ENCODE measurements around the gene VOPP1.

Gene VOPP1

DNA sequence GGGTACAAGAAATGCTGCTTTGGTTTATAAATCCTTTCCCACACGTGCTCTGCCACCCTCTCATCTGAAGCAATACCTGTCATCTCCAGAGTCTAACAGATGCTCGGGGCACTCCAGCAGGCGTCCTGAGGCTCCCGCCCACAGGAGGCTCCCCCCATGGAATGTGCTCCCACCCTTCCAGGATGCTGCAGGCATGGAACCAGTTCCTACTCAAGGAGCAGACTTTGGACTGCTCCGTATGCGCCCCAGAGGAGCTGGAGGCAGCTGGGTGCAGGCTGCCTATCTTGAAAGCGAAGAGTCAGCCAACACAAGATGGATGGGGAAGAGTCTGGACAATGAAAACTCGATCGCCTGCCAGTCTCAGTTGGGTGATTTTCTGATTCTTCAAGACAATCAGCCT is 75.4 kb downstream of the VOPP1 start:
- peaks cover 6 to 21% (median 13%) of the 10 kb centered on the region in 4 experiments for H3K36me3 ChIP-seq (ENCODE audit: control insufficient read depth in 4 of 4, insufficient read depth in 4 of 4, low read length in 3 of 4)
- DNase-seq, result no peak
- CTCF ChIA-PET, result no interaction called here
- POLR2A ChIA-PET, result no interaction called here
- H3K27ac ChIP-seq (ENCODE audit: insufficient read depth in 1 of 2, low read depth in 1 of 2, low read length in 2 of 2, poor library complexity in 1 of 2, severe bottlenecking in 2 of 2), result no peak overlapping the region
- H3K27me3 ChIP-seq (replicated peaks in 2 of 5; ENCODE audit: control insufficient read depth in 4 of 5, insufficient read depth in 5 of 5, low read length in 4 of 5), result no peaks in the 10 kb centered on the region
- no peak overlapping the region for H3K4me3 ChIP-seq (ENCODE audit: control insufficient read depth in 1 of 7, extremely low read depth in 1 of 7, insufficient read depth in 4 of 7, low read depth in 2 of 7, low read length in 6 of 7)
- H3K9me3 ChIP-seq (ENCODE audit: control extremely low read depth in 1 of 5, control insufficient read depth in 4 of 5, insufficient read depth in 2 of 5, low read depth in 1 of 5, low read length in 4 of 5), result no peaks in the 10 kb centered on the region
- WGBS (ENCODE audit: insufficient coverage), result 97% methylated on average over 9 of the region's 9 CpGs
- H3K4me1 ChIP-seq (ENCODE audit: control extremely low read depth in 1 of 4, control insufficient read depth in 4 of 4, insufficient read depth in 4 of 4, low read length in 3 of 4), result no peaks in the 10 kb centered on the region

DNA sequence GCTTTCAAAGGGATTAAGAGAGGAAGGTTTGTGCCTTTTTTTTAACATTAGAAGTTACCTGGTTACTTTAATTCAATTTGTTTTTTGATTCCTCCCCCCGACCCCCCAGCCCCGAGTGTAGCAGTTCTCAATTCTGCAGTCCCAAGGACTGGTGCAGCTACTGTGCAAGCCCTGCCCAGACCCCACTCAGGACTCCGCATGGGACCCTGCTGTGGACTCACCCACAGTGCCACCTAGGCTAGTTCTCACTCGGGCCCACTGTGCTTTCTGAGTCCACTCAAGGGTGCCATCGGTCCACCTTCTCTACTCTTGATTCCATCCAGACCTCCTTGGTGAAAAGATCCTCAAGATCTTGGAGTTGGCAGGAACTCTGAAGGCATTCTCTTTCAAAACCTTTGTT is 77.4 kb downstream of the VOPP1 start:
- WGBS (ENCODE audit: insufficient coverage), result 94% methylated on average over 5 of the region's 5 CpGs

DNA sequence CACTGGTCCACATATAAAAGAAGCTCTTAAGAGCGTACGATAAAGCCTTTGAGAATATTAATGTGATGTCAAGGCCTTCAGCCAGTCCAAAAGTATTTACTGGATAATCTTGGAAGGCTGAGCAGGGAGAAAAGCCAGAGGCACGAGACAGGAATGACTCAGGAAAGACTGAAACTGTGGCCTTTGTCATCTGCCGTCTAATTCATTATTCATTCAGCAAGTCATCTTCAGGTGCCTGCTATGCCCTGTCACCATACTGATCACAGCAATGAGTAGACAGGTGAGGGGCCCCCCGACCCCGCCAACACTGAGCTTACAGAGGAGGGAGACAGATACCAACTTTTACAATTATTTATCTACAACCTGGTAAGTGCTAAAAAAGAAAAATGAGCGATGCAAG is 78.9 kb downstream of the VOPP1 start:
- Histone ChIP-seq H3K27ac (ENCODE audit: insufficient read depth in 1 of 2, low read depth in 1 of 2, low read length in 2 of 2, poor library complexity in 1 of 2, severe bottlenecking in 2 of 2) (no peak overlapping the region), H3K27me3 (replicated peaks in 2 of 5; ENCODE audit: control insufficient read depth in 4 of 5, insufficient read depth in 5 of 5, low read length in 4 of 5) (no peaks in the 10 kb centered on the region), H3K4me3 (ENCODE audit: control insufficient read depth in 1 of 7, extremely low read depth in 1 of 7, insufficient read depth in 4 of 7, low read depth in 2 of 7, low read length in 6 of 7) (no peak overlapping the region), H3K4me1 (ENCODE audit: control extremely low read depth in 1 of 4, control insufficient read depth in 4 of 4, insufficient read depth in 4 of 4, low read length in 3 of 4) (peaks cover 0 to 6% (median 4%) of the 10 kb centered on the region in 4 experiments), H3K9me3 (ENCODE audit: control extremely low read depth in 1 of 5, control insufficient read depth in 4 of 5, insufficient read depth in 2 of 5, low read depth in 1 of 5, low read length in 4 of 5) (no peaks in the 10 kb centered on the region), H3K36me3 (ENCODE audit: control insufficient read depth in 4 of 4, insufficient read depth in 4 of 4, low read length in 3 of 4) (peaks cover 10 to 29% (median 22%) of the 10 kb centered on the region in 4 experiments)
- DNase-seq, result no peak
- ChIA-PET POLR2A (no interaction called here), CTCF (interaction anchor here (0.5 to 1.5 kb wide), 2 partner anchors 47 to 103 kb away, joined by 3 read pairs; no protein-coding TSS in a partner anchor)
- 97% methylated on average over 4 of the region's 7 CpGs for WGBS (ENCODE audit: insufficient coverage)

More for the DNA sequence above, 77.4 kb downstream of the VOPP1 start:
- Histone ChIP-seq H3K4me3 (ENCODE audit: control insufficient read depth in 1 of 7, extremely low read depth in 1 of 7, insufficient read depth in 4 of 7, low read depth in 2 of 7, low read length in 6 of 7) (no peak overlapping the region), H3K27ac (ENCODE audit: insufficient read depth in 1 of 2, low read depth in 1 of 2, low read length in 2 of 2, poor library complexity in 1 of 2, severe bottlenecking in 2 of 2) (no peak overlapping the region), H3K4me1 (ENCODE audit: control extremely low read depth in 1 of 4, control insufficient read depth in 4 of 4, insufficient read depth in 4 of 4, low read length in 3 of 4) (no peaks in the 10 kb centered on the region), H3K27me3 (replicated peaks in 2 of 5; ENCODE audit: control insufficient read depth in 4 of 5, insufficient read depth in 5 of 5, low read length in 4 of 5) (no peaks in the 10 kb centered on the region), H3K9me3 (ENCODE audit: control extremely low read depth in 1 of 5, control insufficient read depth in 4 of 5, insufficient read depth in 2 of 5, low read depth in 1 of 5, low read length in 4 of 5) (no peaks in the 10 kb centered on the region), H3K36me3 (ENCODE audit: control insufficient read depth in 4 of 4, insufficient read depth in 4 of 4, low read length in 3 of 4) (peaks cover 6 to 22% (median 15%) of the 10 kb centered on the region in 4 experiments)
- CTCF ChIA-PET, result interaction anchor here (0.6 kb wide), 2 partner anchors 51 to 80 kb away, joined by 3 read pairs; no protein-coding TSS in a partner anchor
- POLR2A ChIA-PET, result no interaction called here
- DNase-seq, result no peak

DNA sequence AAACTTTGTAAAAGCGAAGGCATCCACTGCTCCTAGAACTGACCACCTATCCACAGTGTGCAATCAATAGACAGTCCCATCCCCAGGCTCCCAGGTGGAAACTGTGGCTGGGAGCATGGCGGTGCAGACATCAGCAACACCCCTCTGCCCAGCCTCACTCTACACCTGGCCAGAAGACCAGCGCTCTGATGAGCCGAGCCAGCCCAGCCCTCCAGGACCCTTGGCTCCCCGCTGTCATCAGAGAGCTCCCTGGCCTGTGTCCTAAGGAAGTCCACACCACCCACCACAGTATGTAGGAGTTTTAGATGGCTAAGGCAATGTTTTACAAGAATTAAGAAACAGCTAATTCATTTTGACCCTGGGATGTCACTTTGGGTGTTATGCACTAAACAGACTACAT is 81.0 kb downstream of the VOPP1 start:
- peaks cover 8 to 21% (median 18%) of the 10 kb centered on the region in 4 experiments for H3K36me3 ChIP-seq (ENCODE audit: control insufficient read depth in 4 of 4, insufficient read depth in 4 of 4, low read length in 3 of 4)
- WGBS (ENCODE audit: insufficient coverage), result 100% methylated on average over 1 of the region's 5 CpGs
- H3K9me3 ChIP-seq (ENCODE audit: control extremely low read depth in 1 of 5, control insufficient read depth in 4 of 5, insufficient read depth in 2 of 5, low read depth in 1 of 5, low read length in 4 of 5), result no peaks in the 10 kb centered on the region
- no peak for DNase-seq
- H3K4me3 ChIP-seq (ENCODE audit: control insufficient read depth in 1 of 7, extremely low read depth in 1 of 7, insufficient read depth in 4 of 7, low read depth in 2 of 7, low read length in 6 of 7), result no peak overlapping the region
- ChIA-PET POLR2A (no interaction called here), CTCF (interaction anchor here (1.4 kb wide), 1 partner anchor 33 kb away, joined by 4 read pairs; no protein-coding TSS in a partner anchor)
- H3K27ac ChIP-seq (ENCODE audit: insufficient read depth in 1 of 2, low read depth in 1 of 2, low read length in 2 of 2, poor library complexity in 1 of 2, severe bottlenecking in 2 of 2), result no peak overlapping the region
- H3K4me1 ChIP-seq (ENCODE audit: control extremely low read depth in 1 of 4, control insufficient read depth in 4 of 4, insufficient read depth in 4 of 4, low read length in 3 of 4), result peaks cover 0 to 11% (median 6%) of the 10 kb centered on the region in 4 experiments
- no peaks in the 10 kb centered on the region for H3K27me3 ChIP-seq (replicated peaks in 2 of 5; ENCODE audit: control insufficient read depth in 4 of 5, insufficient read depth in 5 of 5, low read length in 4 of 5)

DNA sequence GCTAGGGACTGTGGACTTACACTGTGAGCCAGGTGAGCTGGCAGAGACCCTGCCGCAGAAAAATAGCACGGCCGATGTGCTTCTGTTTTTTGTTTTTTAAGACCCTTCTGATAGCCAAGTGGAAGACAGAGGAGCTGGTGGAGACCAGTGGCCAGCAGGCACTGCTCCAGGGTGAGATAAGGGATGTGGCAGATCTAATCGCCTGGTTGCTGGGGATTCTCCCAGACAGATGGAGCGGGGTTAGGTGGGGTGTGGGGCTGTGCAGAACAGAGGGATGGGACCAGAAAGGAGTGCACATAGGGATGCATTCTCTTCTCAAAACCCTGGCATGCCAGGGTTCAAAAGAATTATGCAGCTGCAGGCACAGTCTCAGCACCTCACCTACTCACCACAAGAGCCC is 82.2 kb downstream of the VOPP1 start:
- H3K4me1 ChIP-seq (ENCODE audit: control extremely low read depth in 1 of 4, control insufficient read depth in 4 of 4, insufficient read depth in 4 of 4, low read length in 3 of 4), result peaks cover 0 to 11% (median 6%) of the 10 kb centered on the region in 4 experiments
- H3K36me3 ChIP-seq (ENCODE audit: control insufficient read depth in 4 of 4, insufficient read depth in 4 of 4, low read length in 3 of 4), result peaks cover 8 to 22% (median 18%) of the 10 kb centered on the region in 4 experiments
- ChIA-PET CTCF (interaction anchor here (1.0 to 1.1 kb wide), 2 partner anchors 14 to 22 kb away, joined by 3 read pairs; no protein-coding TSS in a partner anchor), POLR2A (no interaction called here)
- no peak for DNase-seq
- H3K27me3 ChIP-seq (replicated peaks in 2 of 5; ENCODE audit: control insufficient read depth in 4 of 5, insufficient read depth in 5 of 5, low read length in 4 of 5), result no peaks in the 10 kb centered on the region
- no peak overlapping the region for H3K27ac ChIP-seq (ENCODE audit: insufficient read depth in 1 of 2, low read depth in 1 of 2, low read length in 2 of 2, poor library complexity in 1 of 2, severe bottlenecking in 2 of 2)
- whole genome bisulfite sequencing (ENCODE audit: insufficient coverage), result 100% methylated on average over 5 of the region's 5 CpGs
- H3K4me3 ChIP-seq (ENCODE audit: control insufficient read depth in 1 of 7, extremely low read depth in 1 of 7, insufficient read depth in 4 of 7, low read depth in 2 of 7, low read length in 6 of 7), result no peak overlapping the region
- H3K9me3 ChIP-seq (ENCODE audit: control extremely low read depth in 1 of 5, control insufficient read depth in 4 of 5, insufficient read depth in 2 of 5, low read depth in 1 of 5, low read length in 4 of 5), result no peaks in the 10 kb centered on the region

DNA sequence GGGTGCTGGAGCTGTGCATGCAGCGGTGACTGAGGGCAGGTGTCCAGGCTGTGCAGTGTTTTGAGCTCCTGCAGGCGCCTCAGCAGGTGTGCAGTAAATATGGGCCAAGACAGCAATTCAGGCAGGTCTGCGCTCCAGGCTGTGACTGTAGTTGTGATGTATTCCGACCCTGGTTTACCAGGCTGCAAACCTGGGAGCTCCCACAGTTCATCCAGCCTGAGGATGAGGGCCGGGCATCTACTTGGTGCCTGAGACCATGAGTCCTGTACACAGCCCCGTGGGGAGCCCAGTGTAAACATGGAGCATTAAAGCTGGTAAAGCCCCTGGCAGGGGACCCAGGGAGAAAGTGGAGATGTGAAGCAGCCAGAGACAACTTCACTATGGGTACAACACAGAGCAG is 82.8 kb downstream of the VOPP1 start:
- ChIA-PET POLR2A (no interaction called here), CTCF (interaction anchor here (1.0 kb wide), 1 partner anchor 21 kb away, joined by 3 read pairs; no protein-coding TSS in a partner anchor)
- Histone ChIP-seq H3K9me3 (ENCODE audit: control extremely low read depth in 1 of 5, control insufficient read depth in 4 of 5, insufficient read depth in 2 of 5, low read depth in 1 of 5, low read length in 4 of 5) (no peaks in the 10 kb centered on the region), H3K27me3 (replicated peaks in 2 of 5; ENCODE audit: control insufficient read depth in 4 of 5, insufficient read depth in 5 of 5, low read length in 4 of 5) (no peaks in the 10 kb centered on the region), H3K4me3 (ENCODE audit: control insufficient read depth in 1 of 7, extremely low read depth in 1 of 7, insufficient read depth in 4 of 7, low read depth in 2 of 7, low read length in 6 of 7) (no peak overlapping the region), H3K36me3 (ENCODE audit: control insufficient read depth in 4 of 4, insufficient read depth in 4 of 4, low read length in 3 of 4) (peaks cover 8 to 22% (median 17%) of the 10 kb centered on the region in 4 experiments), H3K4me1 (ENCODE audit: control extremely low read depth in 1 of 4, control insufficient read depth in 4 of 4, insufficient read depth in 4 of 4, low read length in 3 of 4) (peaks cover 0 to 11% (median 6%) of the 10 kb centered on the region in 4 experiments), H3K27ac (ENCODE audit: insufficient read depth in 1 of 2, low read depth in 1 of 2, low read length in 2 of 2, poor library complexity in 1 of 2, severe bottlenecking in 2 of 2) (no peak overlapping the region)
- WGBS (ENCODE audit: insufficient coverage), result 100% methylated on average over 6 of the region's 6 CpGs
- DNase-seq, result no peak

DNA sequence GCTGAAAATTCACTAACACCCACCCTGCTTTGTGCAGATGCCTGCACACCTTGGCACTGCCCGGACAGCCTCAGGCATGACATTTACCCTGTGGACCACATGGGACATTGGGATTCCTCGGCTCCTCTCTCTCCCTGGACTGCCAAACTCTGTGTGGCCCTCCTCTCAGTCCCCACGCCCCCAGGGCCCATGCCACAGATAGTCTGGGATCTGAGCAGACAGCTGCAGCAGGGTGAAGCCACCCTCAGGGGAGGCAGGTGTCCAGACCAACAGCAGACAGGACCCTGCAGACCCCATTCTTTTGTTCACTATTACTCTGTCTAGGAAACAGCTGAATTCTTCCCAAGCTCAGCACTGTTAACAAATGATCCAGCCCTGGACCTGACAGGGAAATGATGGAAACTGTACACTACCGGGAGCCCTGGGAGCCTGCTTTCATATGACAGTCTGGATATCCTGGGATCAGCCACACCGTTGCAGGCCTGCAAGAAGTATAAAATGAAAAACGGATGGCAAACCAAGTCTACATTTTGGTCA is 83.4 kb downstream of the VOPP1 start:
- 91% methylated on average over 6 of the region's 6 CpGs for WGBS (ENCODE audit: insufficient coverage)
- CTCF ChIA-PET, result interaction anchor here (1.0 kb wide), 1 partner anchor 21 kb away, joined by 3 read pairs; no protein-coding TSS in a partner anchor

More for the DNA sequence above, 83.4 kb downstream of the VOPP1 start:
- H3K27me3 ChIP-seq (replicated peaks in 2 of 5; ENCODE audit: control insufficient read depth in 4 of 5, insufficient read depth in 5 of 5, low read length in 4 of 5), result no peaks in the 10 kb centered on the region
- no peak overlapping the region for H3K4me3 ChIP-seq (ENCODE audit: control insufficient read depth in 1 of 7, extremely low read depth in 1 of 7, insufficient read depth in 4 of 7, low read depth in 2 of 7, low read length in 6 of 7)
- peaks cover 8 to 22% (median 17%) of the 10 kb centered on the region in 4 experiments for H3K36me3 ChIP-seq (ENCODE audit: control insufficient read depth in 4 of 4, insufficient read depth in 4 of 4, low read length in 3 of 4)
- H3K27ac ChIP-seq (ENCODE audit: insufficient read depth in 1 of 2, low read depth in 1 of 2, low read length in 2 of 2, poor library complexity in 1 of 2, severe bottlenecking in 2 of 2), result no peak overlapping the region
- POLR2A ChIA-PET, result no interaction called here
- H3K4me1 ChIP-seq (ENCODE audit: control extremely low read depth in 1 of 4, control insufficient read depth in 4 of 4, insufficient read depth in 4 of 4, low read length in 3 of 4), result peaks cover 0 to 11% (median 6%) of the 10 kb centered on the region in 4 experiments
- DNase-seq, result no peak
- no peaks in the 10 kb centered on the region for H3K9me3 ChIP-seq (ENCODE audit: control extremely low read depth in 1 of 5, control insufficient read depth in 4 of 5, insufficient read depth in 2 of 5, low read depth in 1 of 5, low read length in 4 of 5)

Measured in common myeloid progenitor, CD34-positive (primary cell).